PC-3 (cell line): Measurements from ENCODE around the gene NFIX. TPM values are rescaled to one million over a fixed set of nuclear protein-coding genes. Genes with fewer than 3 reads are reported as not detected.

Experiments used
- ATAC-seq: fragments of 200-7000 bp; cut with Tn5 transposase; 2 replicates; pipeline ENCODE4 v1.9.1; 2020; ENCODE audit warnings: mild to moderate bottlenecking, moderate library complexity
- BruUV-seq: library from RNA; stranded (reverse); fragments of 400-500 nt; replicated peaks from 2 replicates; lab custom pipeline; 2021; lab: Mats Ljungman, UMichigan
- CTCF ChIA-PET: fragments of 300-600 bp; sonication (Branson Sonifier 250); formaldehyde crosslinking; loops from one replicate; lab custom pipeline; 2022; ENCODE audit warnings: antibody characterized with exemption; lab: Charles Lee
- POLR2A ChIA-PET: fragments of 300-600 bp; sonication (Branson Sonifier 250); formaldehyde crosslinking; loops from one replicate; lab custom pipeline; 2022; ENCODE audit warnings: antibody characterized with exemption; ENCODE audit not compliant: unreplicated experiment; lab: Charles Lee
- DNase-seq: peaks from one replicate; pipeline ENCODE4 v3.0.0-alpha.2; 2015
- H2AFZ ChIP-seq: fragments of 300-600 bp; sonication (generic); 2 replicates; pipeline ENCODE4 v1.6.0; 2016; ENCODE audit warnings: antibody characterized with exemption, low read length
- H3F3A ChIP-seq: fragments of 300-600 bp; sonication (generic); one replicate; pipeline ENCODE4 v1.6.0; 2017; ENCODE audit warnings: antibody characterized with exemption, low read length, control low read depth, mild to moderate bottlenecking; ENCODE audit not compliant: unreplicated experiment
- H3K27ac ChIP-seq: fragments of 300-600 bp; sonication (generic); 2 replicates; pipeline ENCODE4 v1.5.1; 2016; ENCODE audit warnings: mild to moderate bottlenecking, low read length
- H3K27me3 ChIP-seq: fragments of 300-600 bp; sonication (generic); 2 replicates; pipeline ENCODE4 v1.6.1; 2016; ENCODE audit warnings: low read length, mixed read lengths
- H3K36me3 ChIP-seq: fragments of 300-600 bp; sonication (generic); 2 replicates; pipeline ENCODE4 v1.6.1; 2016; ENCODE audit warnings: low read depth, mixed run types, low read length, mixed read lengths
- H3K4me1 ChIP-seq: fragments of 300-600 bp; sonication (generic); 2 replicates; pipeline ENCODE4 v1.5.1; 2016; ENCODE audit warnings: low read length; ENCODE audit not compliant: insufficient read depth
- H3K4me2 ChIP-seq: fragments of 300-600 bp; sonication (generic); 2 replicates; pipeline ENCODE4 v1.6.0; 2016; ENCODE audit warnings: low read length
- H3K4me3 ChIP-seq: fragments of 300-600 bp; sonication (generic); 2 replicates; pipeline ENCODE4 v1.5.1; 2016; ENCODE audit warnings: mild to moderate bottlenecking, low read length, mixed read lengths
- H3K79me2 ChIP-seq: fragments of 300-600 bp; sonication (generic); 2 replicates; pipeline ENCODE4 v1.6.1; 2017; ENCODE audit warnings: low read length, mixed read lengths
- H3K9ac ChIP-seq: fragments of 300-600 bp; sonication (generic); 2 replicates; pipeline ENCODE4 v1.6.0; 2016; ENCODE audit warnings: mild to moderate bottlenecking, low read length
- H3K9me2 ChIP-seq: fragments of 300-600 bp; sonication (generic); replicated peaks from 2 replicates; pipeline ENCODE4 v1.6.1; 2016; ENCODE audit warnings: mixed run types, low read length, mixed read lengths
- H3K9me3 ChIP-seq: fragments of 300-600 bp; sonication (generic); 2 replicates; pipeline ENCODE4 v1.6.1; 2016; ENCODE audit warnings: low read length, mixed read lengths
- H4K20me1 ChIP-seq: fragments of 300-600 bp; sonication (generic); 2 replicates; pipeline ENCODE4 v1.6.1; 2016; ENCODE audit warnings: low read length, mixed read lengths
- CTCF ChIP-seq: fragments of 300-600 bp; sonication (generic); conservative IDR thresholded peaks from 2 replicates; pipeline ENCODE4 v1.5.1; 2017; ENCODE audit warnings: antibody characterized with exemption, low read depth, mild to moderate bottlenecking, low read length
- EZH2 ChIP-seq: fragments of 300-600 bp; sonication (generic); IDR thresholded peaks from one replicate; pipeline ENCODE4 v1.6.1; 2017; ENCODE audit warnings: antibody characterized with exemption, mild to moderate bottlenecking, low read length; ENCODE audit not compliant: unreplicated experiment
- EZH2phosphoT487 ChIP-seq: fragments of 300-600 bp; sonication (generic); IDR thresholded peaks from 2 replicates; pipeline ENCODE4 v1.6.1; 2018; ENCODE audit warnings: mild to moderate bottlenecking, antibody characterized with exemption, low read length, borderline replicate concordance
- intact Hi-C: fragments of 100-400 bp; cut with micrococcal nuclease; formaldehyde crosslinking; loops from 2 replicates; pipeline ENCODE4 v1.9.0; 2023
- total RNA-seq: library from RNA; depleted of rRNA; stranded (reverse); fragments of >200 nt; gene quantifications from 2 replicates; pipeline ENCODE4 v1.2.3, GENCODE V29; 2014

Gene NFIX
- total RNA-seq, 1 experiment from 2014 or later: 43.3 TPM

GRCh38 chr19:13024126-13024950 lies 29.1 kb downstream of the NFIX start:
- peak overlapping the region; percentile 89 for H3K4me2 ChIP-seq
- TF ChIP-seq EZH2phosphoT487: no peak
- no peak for TF ChIP-seq EZH2
- no peak for TF ChIP-seq CTCF
- no peaks in the 10 kb centered on the region for H4K20me1 ChIP-seq
- peak overlapping the region; percentile 82 for H3K4me3 ChIP-seq
- DNase-seq (peak; percentile 55), ATAC-seq (peak; percentile 10)
- peaks cover 54% of the 10 kb centered on the region for H3K4me1 ChIP-seq
- TSS peak; percentile 20 for BruUV-seq
- peak overlapping the region; percentile 43 for H3K27ac ChIP-seq
- H3F3A ChIP-seq: peaks cover 2% of the 10 kb centered on the region
- peak overlapping the region; percentile 61 for H2AFZ ChIP-seq
- no peaks in the 10 kb centered on the region for H3K9me3 ChIP-seq
- no peaks in the 10 kb centered on the region for H3K27me3 ChIP-seq
- H3K36me3 ChIP-seq: peaks cover 12% of the 10 kb centered on the region; the same call in 1 of the 2 replicates
- no peaks in the 10 kb centered on the region for H3K9me2 ChIP-seq
- CTCF ChIA-PET: interaction anchor here (1.0 kb wide), 1 partner anchor 11 kb away, joined by 16 read pairs; no protein-coding TSS in a partner anchor
- POLR2A ChIA-PET: no interaction called here
- intact Hi-C loops: no loop called here
- peak overlapping the region; percentile 72 for H3K9ac ChIP-seq
- H3K79me2 ChIP-seq: peaks cover 93% of the 10 kb centered on the region

GRCh38 chr19:13024951-13025697 lies 29.8 kb downstream of the NFIX start:
- Histone ChIP-seq H3K4me2 (peak overlapping the region; percentile 89), H2AFZ (peak overlapping the region; percentile 61), H3K36me3 (peaks cover 12% of the 10 kb centered on the region; the same call in 1 of the 2 replicates), H3K27ac (peak overlapping the region; percentile 43), H3K9me2 (no peaks in the 10 kb centered on the region), H3K27me3 (no peaks in the 10 kb centered on the region), H3F3A (no peaks in the 10 kb centered on the region), H3K4me1 (peaks cover 46% of the 10 kb centered on the region), H4K20me1 (no peaks in the 10 kb centered on the region), H3K79me2 (peaks cover 93% of the 10 kb centered on the region), H3K4me3 (peak overlapping the region; percentile 82), H3K9me3 (no peaks in the 10 kb centered on the region), H3K9ac (peak overlapping the region; percentile 72)
- CTCF ChIA-PET: interaction anchor here (0.6 to 1.0 kb wide), 2 partner anchors 37 to 771 kb away, joined by 3 to 4 read pairs; no protein-coding TSS in a partner anchor
- ATAC-seq (peak; percentile 1; the same call in 1 of the 2 replicates), DNase-seq (peak; percentile 66)
- BruUV-seq: TSS peak; percentile 24
- no peak for TF ChIP-seq EZH2
- POLR2A ChIA-PET: no interaction called here
- intact Hi-C loops: no loop called here

GRCh38 chr19:13025819-13026456 lies 30.7 kb downstream of the NFIX start:
- peak overlapping the region; percentile 89 for H3K4me2 ChIP-seq
- TSS peak; percentile 15 for BruUV-seq
- peaks cover 42% of the 10 kb centered on the region for H3K4me1 ChIP-seq
- no peaks in the 10 kb centered on the region for H4K20me1 ChIP-seq
- H3K36me3 ChIP-seq: peaks cover 18% of the 10 kb centered on the region; the same call in 1 of the 2 replicates
- no peaks in the 10 kb centered on the region for H3K9me2 ChIP-seq
- ChIA-PET CTCF (interaction anchor here (0.6 to 1.0 kb wide), 4 partner anchors 12 to 36 kb away, joined by 3 read pairs; no protein-coding TSS in a partner anchor), POLR2A (interaction anchor here (0.6 to 0.8 kb wide), 2 partner anchors 13 to 28 kb away, joined by 3 to 6 read pairs; no protein-coding TSS in a partner anchor)
- peak overlapping the region; percentile 82 for H3K4me3 ChIP-seq
- H3K27me3 ChIP-seq: no peaks in the 10 kb centered on the region
- ATAC-seq (no peak), DNase-seq (no peak)
- H3K9me3 ChIP-seq: no peaks in the 10 kb centered on the region
- peak overlapping the region; percentile 61 for H2AFZ ChIP-seq
- H3K9ac ChIP-seq: peak overlapping the region; percentile 72
- H3F3A ChIP-seq: no peaks in the 10 kb centered on the region
- intact Hi-C loops: loop anchor here (1.0 kb wide), 2 partner anchors 10 to 11 kb away; no protein-coding TSS in a partner anchor
- H3K79me2 ChIP-seq: peaks cover 93% of the 10 kb centered on the region
- TF ChIP-seq EZH2 (no peak), EZH2phosphoT487 (no peak), CTCF (no peak)
- peak overlapping the region; percentile 43 for H3K27ac ChIP-seq
